ENCODE results near the gene PPY. TPM values are rescaled to one million over a fixed set of nuclear protein-coding genes. Genes with fewer than 3 reads are reported as not detected.

PPY gene
- total RNA-seq, 2 experiments from 2014 or later = not detected

DNA sequence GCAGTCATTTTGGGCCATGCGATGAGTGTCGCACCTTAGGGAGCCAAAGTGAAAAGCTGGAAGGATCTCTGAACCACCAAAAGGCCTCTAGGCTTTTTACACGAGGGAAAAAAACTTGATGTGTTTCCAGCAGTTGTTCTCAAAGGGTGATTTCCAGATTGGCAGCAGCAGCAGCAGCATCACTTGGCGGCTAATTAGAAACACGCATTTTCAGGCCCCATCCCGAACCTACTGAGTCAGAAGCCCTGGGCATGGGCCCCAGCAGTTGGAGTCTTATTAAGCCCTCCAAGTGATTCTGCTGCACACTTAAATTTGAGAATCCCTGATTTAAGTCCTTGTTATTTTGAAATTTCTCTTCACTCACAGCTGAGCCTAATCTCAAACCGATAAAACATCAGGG is 36.7 kb upstream of the PPY start:
- Mint-ChIP-seq H3K9me3 (no peaks in the 10 kb centered on the region), H3K4me1 (ENCODE audit: low read depth) (no peaks in the 10 kb centered on the region), H3K27ac (no peak overlapping the region), H3K36me3 (ENCODE audit: low read depth) (no peaks in the 10 kb centered on the region), H3K27me3 (peaks cover 52% of the 10 kb centered on the region), H3K4me3 (no peak overlapping the region)
- DNase-seq (no peak), ATAC-seq (ENCODE audit: poor library complexity) (no peak)
- peaks cover 0 to 6% of the 10 kb centered on the region in 2 experiments for H3K9me3 ChIP-seq (ENCODE audit: control insufficient read depth in 1 of 2, insufficient read depth in 1 of 2, low read length in 2 of 2)
- intact Hi-C loops (cut with DNase I, micrococcal nuclease) = no loop called here
- peaks cover 9% of the 10 kb centered on the region for H3K4me1 ChIP-seq (ENCODE audit: insufficient read depth, low read length)
- no peak overlapping the region for H3K27ac ChIP-seq (ENCODE audit: low read depth in 1 of 2, low read length in 2 of 2)
- ChIA-PET CTCF (no interaction called here), POLR2A (no interaction called here)
- peaks cover 19 to 32% of the 10 kb centered on the region in 2 experiments for H3K27me3 ChIP-seq (ENCODE audit: control insufficient read depth in 1 of 2, insufficient read depth in 2 of 2, low read length in 2 of 2)
- TF ChIP-seq, protein P1, sequence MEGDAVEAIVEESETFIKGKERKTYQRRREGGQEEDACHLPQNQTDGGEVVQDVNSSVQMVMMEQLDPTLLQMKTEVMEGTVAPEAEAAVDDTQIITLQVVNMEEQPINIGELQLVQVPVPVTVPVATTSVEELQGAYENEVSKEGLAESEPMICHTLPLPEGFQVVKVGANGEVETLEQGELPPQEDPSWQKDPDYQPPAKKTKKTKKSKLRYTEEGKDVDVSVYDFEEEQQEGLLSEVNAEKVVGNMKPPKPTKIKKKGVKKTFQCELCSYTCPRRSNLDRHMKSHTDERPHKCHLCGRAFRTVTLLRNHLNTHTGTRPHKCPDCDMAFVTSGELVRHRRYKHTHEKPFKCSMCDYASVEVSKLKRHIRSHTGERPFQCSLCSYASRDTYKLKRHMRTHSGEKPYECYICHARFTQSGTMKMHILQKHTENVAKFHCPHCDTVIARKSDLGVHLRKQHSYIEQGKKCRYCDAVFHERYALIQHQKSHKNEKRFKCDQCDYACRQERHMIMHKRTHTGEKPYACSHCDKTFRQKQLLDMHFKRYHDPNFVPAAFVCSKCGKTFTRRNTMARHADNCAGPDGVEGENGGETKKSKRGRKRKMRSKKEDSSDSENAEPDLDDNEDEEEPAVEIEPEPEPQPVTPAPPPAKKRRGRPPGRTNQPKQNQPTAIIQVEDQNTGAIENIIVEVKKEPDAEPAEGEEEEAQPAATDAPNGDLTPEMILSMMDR (IDR thresholded peaks at IDR 0.05) = no peak
- no peaks in the 10 kb centered on the region for H3K36me3 ChIP-seq (ENCODE audit: insufficient read depth, low read length)
- H3K4me3 ChIP-seq (ENCODE audit: low read length) = no peak overlapping the region

DNA sequence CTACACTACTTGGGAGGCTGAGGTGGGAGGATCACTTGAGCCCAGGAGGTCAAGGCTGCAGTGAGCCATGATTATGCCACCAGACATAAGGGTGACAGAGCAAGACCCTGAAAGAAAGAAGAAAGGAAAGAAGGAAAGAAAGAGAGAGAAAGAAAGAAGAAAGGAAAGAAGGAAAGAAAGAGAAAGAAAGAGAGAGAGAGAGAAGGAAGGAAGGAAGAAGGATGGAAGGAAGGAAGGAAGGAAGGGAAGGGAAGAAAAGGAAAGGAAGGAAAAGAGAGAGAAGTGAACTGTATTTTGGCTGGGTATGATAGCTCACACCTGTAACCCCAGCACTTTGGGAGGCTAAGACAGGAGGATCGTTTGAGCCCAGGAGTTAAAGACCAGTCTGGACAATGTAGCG is 35.8 kb upstream of the PPY start:
- H3K36me3 Mint-ChIP-seq (ENCODE audit: low read depth) = no peaks in the 10 kb centered on the region
- TF ChIP-seq, protein P1 (IDR thresholded peaks at IDR 0.05) = no peak
- Histone ChIP-seq H3K27ac (ENCODE audit: low read depth in 1 of 2, low read length in 2 of 2) (no peak overlapping the region), H3K27me3 (ENCODE audit: control insufficient read depth in 1 of 2, insufficient read depth in 2 of 2, low read length in 2 of 2) (peaks cover 11 to 22% of the 10 kb centered on the region in 2 experiments), H3K4me3 (ENCODE audit: low read length) (no peak overlapping the region), H3K9me3 (ENCODE audit: control insufficient read depth in 1 of 2, insufficient read depth in 1 of 2, low read length in 2 of 2) (peaks cover 0 to under 1% of the 10 kb centered on the region in 2 experiments), H3K4me1 (ENCODE audit: insufficient read depth, low read length) (no peaks in the 10 kb centered on the region), H3K36me3 (ENCODE audit: insufficient read depth, low read length) (no peaks in the 10 kb centered on the region)
- no peak overlapping the region for H3K4me3 Mint-ChIP-seq
- POLR2A ChIA-PET = no interaction called here
- ATAC-seq (ENCODE audit: poor library complexity) = no peak
- no peak for DNase-seq
- H3K27ac Mint-ChIP-seq = no peak overlapping the region
- peaks cover 53% of the 10 kb centered on the region for H3K27me3 Mint-ChIP-seq
- intact Hi-C loops (cut with DNase I, micrococcal nuclease) = no loop called here
- H3K4me1 Mint-ChIP-seq (ENCODE audit: low read depth) = no peaks in the 10 kb centered on the region
- CTCF ChIA-PET = no interaction called here
- no peaks in the 10 kb centered on the region for H3K9me3 Mint-ChIP-seq

DNA sequence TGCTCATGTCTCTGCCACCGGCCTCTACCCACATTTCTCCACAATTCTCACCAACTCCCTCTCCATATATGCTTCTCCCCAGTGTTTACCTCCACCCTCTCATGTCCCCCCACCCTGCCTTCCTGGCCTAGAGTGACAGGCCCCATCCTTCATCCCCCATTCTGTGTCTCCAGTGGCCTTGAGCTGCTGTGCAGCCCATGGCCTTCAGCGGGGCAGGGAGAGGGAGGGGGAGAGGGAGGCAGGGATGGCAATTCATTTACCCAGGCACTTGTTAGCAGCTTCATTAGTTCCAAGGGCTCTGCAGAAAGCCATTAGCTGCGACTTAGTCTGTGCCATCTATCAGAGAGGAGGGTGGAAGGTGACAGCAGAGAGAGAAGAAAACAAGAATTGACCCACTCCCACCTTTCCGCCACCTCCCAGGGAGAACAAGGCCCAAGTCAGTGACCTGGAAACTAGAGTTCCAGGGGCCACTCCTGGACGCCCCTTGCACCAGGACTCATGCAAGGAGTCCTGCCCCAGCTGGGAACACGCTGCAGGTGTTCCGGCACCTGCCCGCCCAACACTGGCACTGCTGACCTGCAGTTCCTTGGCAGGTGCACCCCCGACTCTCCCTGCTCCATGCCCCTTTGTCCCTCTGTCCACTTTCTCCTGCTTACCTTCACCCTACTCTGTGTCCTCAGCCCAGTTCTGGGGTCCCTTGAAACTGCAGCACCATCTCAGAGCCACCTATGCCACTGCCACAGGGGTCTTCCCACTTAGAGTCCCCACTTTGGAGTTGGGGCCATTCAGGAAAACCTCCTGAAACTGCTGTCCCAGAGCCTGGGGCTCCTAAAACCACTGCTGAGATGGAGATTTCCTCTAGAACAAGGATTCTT is 34.9 kb upstream of the PPY start:
- CTCF ChIA-PET = no interaction called here
- H3K27ac ChIP-seq (ENCODE audit: low read depth in 1 of 2, low read length in 2 of 2) = no peak overlapping the region
- no peaks in the 10 kb centered on the region for H3K4me1 ChIP-seq (ENCODE audit: insufficient read depth, low read length)
- H3K9me3 Mint-ChIP-seq = no peaks in the 10 kb centered on the region
- H3K36me3 Mint-ChIP-seq (ENCODE audit: low read depth) = no peaks in the 10 kb centered on the region
- no peak overlapping the region for H3K4me3 ChIP-seq (ENCODE audit: low read length)
- no peaks in the 10 kb centered on the region for H3K36me3 ChIP-seq (ENCODE audit: insufficient read depth, low read length)
- H3K27ac Mint-ChIP-seq = no peak overlapping the region
- peaks cover 4 to 13% of the 10 kb centered on the region in 2 experiments for H3K27me3 ChIP-seq (ENCODE audit: control insufficient read depth in 1 of 2, insufficient read depth in 2 of 2, low read length in 2 of 2)
- H3K27me3 Mint-ChIP-seq = peaks cover 45% of the 10 kb centered on the region
- intact Hi-C loops (cut with DNase I, micrococcal nuclease) = no loop called here
- ATAC-seq (ENCODE audit: poor library complexity) (no peak), DNase-seq (no peak)
- POLR2A ChIA-PET = no interaction called here
- TF ChIP-seq, protein P1 (IDR thresholded peaks at IDR 0.05) = no peak
- no peak overlapping the region for H3K4me3 Mint-ChIP-seq
- no peaks in the 10 kb centered on the region for H3K4me1 Mint-ChIP-seq (ENCODE audit: low read depth)
- H3K9me3 ChIP-seq (ENCODE audit: control insufficient read depth in 1 of 2, insufficient read depth in 1 of 2, low read length in 2 of 2) = no peaks in the 10 kb centered on the region
